Keratinocyte (primary cell): ENCODE data around the gene HGF. TPM values are rescaled to one million over a fixed set of nuclear protein-coding genes. Genes with fewer than 3 reads are reported as not detected.

Experiments
- DNase-seq: peaks from one replicate; pipeline ENCODE4 v3.0.0-alpha.2; 2011; ENCODE audit warnings: low read depth, missing footprints, low spot score
- FAIRE-seq: peaks from 2 replicates; lab custom pipeline; 2011; peaks lifted over from hg19 to GRCh38; lab: Jason Lieb, UNC
- H2AFZ ChIP-seq: 2 replicates; pipeline ENCODE4 v1.6.0; 2012; ENCODE audit warnings: low read length, control low read depth, inconsistent platforms; ENCODE audit not compliant: control insufficient read depth
- H3K27ac ChIP-seq: 2 replicates; pipeline ENCODE4 v1.5.1; 2011; ENCODE audit warnings: low read length; ENCODE audit not compliant: control insufficient read depth, insufficient read depth
- H3K27me3 ChIP-seq: 3 replicates; pipeline ENCODE4 v1.6.0; 2011; ENCODE audit warnings: low read length; ENCODE audit not compliant: control insufficient read depth, insufficient read depth; ENCODE audit errors: extremely low read depth
- H3K36me3 ChIP-seq, 2 experiments: 2 replicates in 1 of 2; 3 replicates in 1 of 2; pipeline ENCODE4 v1.5.1; 2011; ENCODE audit warnings: low read length in 2 of 2, mild to moderate bottlenecking in 1 of 2; ENCODE audit not compliant: control insufficient read depth in 2 of 2, insufficient read depth in 2 of 2; ENCODE audit errors: extremely low read depth in 1 of 2
- H3K4me1 ChIP-seq: 3 replicates; pipeline ENCODE4 v1.5.1; 2011; ENCODE audit warnings: low read length; ENCODE audit not compliant: control insufficient read depth, insufficient read depth; ENCODE audit errors: extremely low read depth
- H3K4me2 ChIP-seq: 3 replicates; pipeline ENCODE4 v1.6.0; 2011; ENCODE audit warnings: low read depth, low read length; ENCODE audit not compliant: control insufficient read depth, insufficient read depth; ENCODE audit errors: extremely low read depth
- H3K4me3 ChIP-seq, 3 experiments: fragments of 200-600 bp in 1 of 3; sonication (generic) in 1 of 3; 2 replicates in 2 of 3; 3 replicates in 1 of 3; pipeline ENCODE4 v1.5.1; 2011 to 2016; ENCODE audit warnings: low read length in 3 of 3, mild to moderate bottlenecking in 3 of 3, control low read depth in 2 of 3, inconsistent platforms in 1 of 3, low read depth in 1 of 3, mixed read lengths in 1 of 3, mixed run types in 1 of 3, moderate library complexity in 1 of 3; ENCODE audit not compliant: control insufficient read depth in 2 of 3, insufficient read depth in 2 of 3; ENCODE audit errors: extremely low read depth in 1 of 3
- H3K79me2 ChIP-seq: 2 replicates; pipeline ENCODE4 v1.6.0; 2012; ENCODE audit warnings: low read length; ENCODE audit not compliant: control insufficient read depth, insufficient read depth
- H3K9ac ChIP-seq: 3 replicates; pipeline ENCODE4 v1.6.0; 2011; ENCODE audit warnings: low read length; ENCODE audit not compliant: control insufficient read depth, insufficient read depth; ENCODE audit errors: extremely low read depth
- H3K9me1 ChIP-seq: 3 replicates; pipeline ENCODE4 v1.6.0; 2011; ENCODE audit warnings: low read length; ENCODE audit not compliant: control insufficient read depth, insufficient read depth; ENCODE audit errors: extremely low read depth
- H3K9me3 ChIP-seq: 2 replicates; pipeline ENCODE4 v1.5.1; 2012; ENCODE audit warnings: low read depth, low read length; ENCODE audit not compliant: control insufficient read depth
- H4K20me1 ChIP-seq: 3 replicates; pipeline ENCODE4 v1.6.0; 2011; ENCODE audit warnings: low read length; ENCODE audit not compliant: control insufficient read depth, insufficient read depth; ENCODE audit errors: extremely low read depth
- CTCF ChIP-seq, 3 experiments: IDR thresholded peaks in 1 of 3; conservative IDR thresholded peaks in 1 of 3; optimal IDR thresholded peaks in 1 of 3; 2 replicates in 2 of 3; 3 replicates in 1 of 3; pipeline versions ENCODE3 to v1.5.1; 2011; ENCODE audit warnings: low read length in 3 of 3, mild to moderate bottlenecking in 3 of 3, moderate library complexity in 2 of 3, control low read depth in 1 of 3, inconsistent platforms in 1 of 3; ENCODE audit not compliant: insufficient read depth in 2 of 3; ENCODE audit errors: extremely low read depth in 1 of 3
- EZH2 ChIP-seq: IDR thresholded peaks from one replicate; pipeline ENCODE4 v1.6.1; 2012; ENCODE audit warnings: inconsistent platforms, mild to moderate bottlenecking, low read length, moderate library complexity
- dilution Hi-C: fragments of 300-500 bp; cut with MboI; formaldehyde crosslinking; loops from one replicate; pipeline ENCODE4 v1.7.0; 2020; ENCODE audit warnings: low sequenced_read_pairs; ENCODE audit not compliant: extremely low pct_ligation_motif_present
- polyA plus RNA-seq, 5 experiments: library from polyadenylated mRNA; depleted of rRNA in 3 of 5; stranded (reverse) in 3 of 5; stranded (forward) in 1 of 5; unstranded in 1 of 5; fragments of >200 nt; gene quantifications; 1 replicate in 1 of 5; 2 replicates in 3 of 5; 3 replicates in 1 of 5; pipeline versions ENCODE4 v1.2.1 to v1.2.3, GENCODE V29; 2011 to 2012; ENCODE audit warnings: missing spikeins in 2 of 5, low read depth in 1 of 5, low replicate concordance in 1 of 5

The HGF gene
- polyA plus RNA-seq, 1 donor (not counting 4 experiments of a cell fraction or from before 2014, with no cell fraction given), result not detected

- H3K9me3 ChIP-seq, result no peaks in the 10 kb centered on the region
- dilution Hi-C loops, result no loop called here
- DNase-seq, result no peak
- no peak for FAIRE-seq
- H4K20me1 ChIP-seq, result no peaks in the 10 kb centered on the region
- H3K9ac ChIP-seq, result no peak overlapping the region
- TF ChIP-seq CTCF (optimal IDR thresholded peaks at IDR 0.05 in 1 of 3, IDR thresholded peaks at IDR 0.05 in 1 of 3, conservative IDR thresholded peaks at IDR 0.05 in 1 of 3; ENCODE audit: extremely low read depth in 1 of 3, insufficient read depth in 2 of 3, low read length in 3 of 3) (no peak), EZH2 (no peak)
- no peak overlapping the region for H3K4me2 ChIP-seq
- H2AFZ ChIP-seq, result no peak overlapping the region
- no peak overlapping the region for H3K4me3 ChIP-seq
- no peaks in the 10 kb centered on the region for H3K36me3 ChIP-seq
- H3K79me2 ChIP-seq, result no peaks in the 10 kb centered on the region
- no peaks in the 10 kb centered on the region for H3K4me1 ChIP-seq
- H3K9me1 ChIP-seq, result no peaks in the 10 kb centered on the region
- no peaks in the 10 kb centered on the region for H3K27me3 ChIP-seq
- no peak overlapping the region for H3K27ac ChIP-seq
These were observed 33.4 kb upstream of the HGF start for GRCh38 chr7:81803267-81803666.

DNA sequence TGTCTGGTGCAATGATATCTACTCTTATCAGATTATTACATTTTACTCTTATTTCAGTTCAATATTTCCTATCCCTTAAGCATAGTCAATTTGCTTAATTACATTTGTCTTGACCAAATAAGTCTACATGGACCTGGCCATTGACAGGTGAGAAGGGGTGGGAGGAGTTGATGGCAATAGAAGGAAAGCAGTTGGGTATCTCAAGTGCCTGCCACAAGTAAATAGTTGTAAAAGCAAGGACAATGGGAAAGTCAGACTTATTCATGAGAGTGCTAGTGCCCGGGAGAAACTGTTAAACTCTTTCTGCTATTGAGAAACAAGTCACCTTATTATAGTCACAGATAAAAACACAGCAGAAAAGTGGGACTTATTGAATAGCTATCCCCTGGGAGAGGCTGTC is 32.4 kb upstream of the HGF start:
- Histone ChIP-seq H3K27me3 (no peaks in the 10 kb centered on the region), H3K79me2 (no peaks in the 10 kb centered on the region), H3K4me2 (no peak overlapping the region), H3K4me3 (no peak overlapping the region), H3K4me1 (no peaks in the 10 kb centered on the region), H3K36me3 (no peaks in the 10 kb centered on the region), H3K9me3 (no peaks in the 10 kb centered on the region), H3K9ac (no peak overlapping the region), H2AFZ (no peak overlapping the region), H3K9me1 (no peaks in the 10 kb centered on the region), H3K27ac (no peak overlapping the region), H4K20me1 (no peaks in the 10 kb centered on the region)
- no peak for FAIRE-seq
- TF ChIP-seq CTCF (optimal IDR thresholded peaks at IDR 0.05 in 1 of 3, IDR thresholded peaks at IDR 0.05 in 1 of 3, conservative IDR thresholded peaks at IDR 0.05 in 1 of 3; ENCODE audit: extremely low read depth in 1 of 3, insufficient read depth in 2 of 3, low read length in 3 of 3), result no peak
- no peak for TF ChIP-seq EZH2
- DNase-seq, result no peak
- dilution Hi-C loops, result no loop called here
